ENCODE data around the gene JMJD4. TPM values are rescaled to one million over a fixed set of nuclear protein-coding genes. Genes with fewer than 3 reads are reported as not detected.

Gene JMJD4
- total RNA-seq (2012; rRNA removed), result 39.5 and 43.9 TPM in 2 replicates

GRCh38 chr1:227734856-227735538 lies at the start of gene JMJD4, which contains the start of gene SNAP47:
Gene JMJD4 (minus strand): TSS chr1:227735302. CDS start chr1:227735273, 29 bp downstream.
Gene SNAP47 (plus strand): TSS chr1:227735435. CDS start chr1:227747737, 12,302 bp downstream.
- Histone ChIP-seq H3K4me2 (ENCODE audit: low read length) (peak within 1 kb of the TSS; percentile 98), H3K4me3 (ENCODE audit: low read length) (peak within 1 kb of the TSS; percentile 94), H3K27me3 (ENCODE audit: control insufficient read depth, insufficient read depth, low read length) (no peaks in the 10 kb centered on the region), H3K4me1 (ENCODE audit: control insufficient read depth, insufficient read depth, low read length) (peaks cover 11% of the 10 kb centered on the region), H3K9me3 (replicated peaks; ENCODE audit: low read length) (no peaks in the 10 kb centered on the region), H3K9ac (ENCODE audit: low read depth, low read length) (peak within 1 kb of the TSS; percentile 93), H3K36me3 (ENCODE audit: insufficient read depth, low read length) (peaks cover 20% of the 10 kb centered on the region)

- H3K4me2 ChIP-seq (ENCODE audit: low read length), result no peak overlapping the region
- no peaks in the 10 kb centered on the region for H3K9me3 ChIP-seq (replicated peaks; ENCODE audit: low read length)
- H3K4me1 ChIP-seq (ENCODE audit: control insufficient read depth, insufficient read depth, low read length), result peaks cover 28% of the 10 kb centered on the region
- no peak overlapping the region for H3K4me3 ChIP-seq (ENCODE audit: low read length)
- H3K9ac ChIP-seq (ENCODE audit: low read depth, low read length), result no peak overlapping the region
- peaks cover 14% of the 10 kb centered on the region for H3K27me3 ChIP-seq (ENCODE audit: control insufficient read depth, insufficient read depth, low read length)
- H3K36me3 ChIP-seq (ENCODE audit: insufficient read depth, low read length), result no peaks in the 10 kb centered on the region
Measured at GRCh38 chr1:227782226-227782625, 47.1 kb upstream of the JMJD4 start.

GRCh38 chr1:227781314-227781930 lies 46.3 kb upstream of the JMJD4 start:
- Histone ChIP-seq H3K4me1 (ENCODE audit: control insufficient read depth, insufficient read depth, low read length) (peaks cover 25% of the 10 kb centered on the region), H3K4me3 (ENCODE audit: low read length) (no peak overlapping the region), H3K27me3 (ENCODE audit: control insufficient read depth, insufficient read depth, low read length) (peaks cover 7% of the 10 kb centered on the region), H3K9me3 (replicated peaks; ENCODE audit: low read length) (no peaks in the 10 kb centered on the region), H3K9ac (ENCODE audit: low read depth, low read length) (no peak overlapping the region), H3K36me3 (ENCODE audit: insufficient read depth, low read length) (no peaks in the 10 kb centered on the region), H3K4me2 (ENCODE audit: low read length) (no peak overlapping the region)

- peaks cover 32% of the 10 kb centered on the region for H3K4me1 ChIP-seq (ENCODE audit: control insufficient read depth, insufficient read depth, low read length)
- no peaks in the 10 kb centered on the region for H3K36me3 ChIP-seq (ENCODE audit: insufficient read depth, low read length)
- H3K4me2 ChIP-seq (ENCODE audit: low read length), result no peak overlapping the region
- no peak overlapping the region for H3K9ac ChIP-seq (ENCODE audit: low read depth, low read length)
- H3K27me3 ChIP-seq (ENCODE audit: control insufficient read depth, insufficient read depth, low read length), result no peaks in the 10 kb centered on the region
- no peaks in the 10 kb centered on the region for H3K9me3 ChIP-seq (replicated peaks; ENCODE audit: low read length)
- no peak overlapping the region for H3K4me3 ChIP-seq (ENCODE audit: low read length)
Measured at GRCh38 chr1:227780101-227781044, 45.3 kb upstream of the JMJD4 start.

GRCh38 chr1:227779685-227780084 lies 44.6 kb upstream of the JMJD4 start:
- Histone ChIP-seq H3K9ac (ENCODE audit: low read depth, low read length) (no peak overlapping the region), H3K4me2 (ENCODE audit: low read length) (no peak overlapping the region), H3K4me3 (ENCODE audit: low read length) (no peak overlapping the region), H3K9me3 (replicated peaks; ENCODE audit: low read length) (no peaks in the 10 kb centered on the region), H3K36me3 (ENCODE audit: insufficient read depth, low read length) (no peaks in the 10 kb centered on the region), H3K4me1 (ENCODE audit: control insufficient read depth, insufficient read depth, low read length) (peaks cover 38% of the 10 kb centered on the region), H3K27me3 (ENCODE audit: control insufficient read depth, insufficient read depth, low read length) (no peaks in the 10 kb centered on the region)

GRCh38 chr1:227779021-227779441 lies 43.9 kb upstream of the JMJD4 start:
- Histone ChIP-seq H3K4me3 (ENCODE audit: low read length) (no peak overlapping the region), H3K36me3 (ENCODE audit: insufficient read depth, low read length) (peaks cover 2% of the 10 kb centered on the region), H3K9me3 (replicated peaks; ENCODE audit: low read length) (no peaks in the 10 kb centered on the region), H3K9ac (ENCODE audit: low read depth, low read length) (no peak overlapping the region), H3K4me1 (ENCODE audit: control insufficient read depth, insufficient read depth, low read length) (peaks cover 38% of the 10 kb centered on the region), H3K4me2 (ENCODE audit: low read length) (no peak overlapping the region), H3K27me3 (ENCODE audit: control insufficient read depth, insufficient read depth, low read length) (no peaks in the 10 kb centered on the region)

GRCh38 chr1:227778401-227778947 lies 43.4 kb upstream of the JMJD4 start:
- H3K9me3 ChIP-seq (replicated peaks; ENCODE audit: low read length), result no peaks in the 10 kb centered on the region
- no peak overlapping the region for H3K4me2 ChIP-seq (ENCODE audit: low read length)
- peaks cover 3% of the 10 kb centered on the region for H3K36me3 ChIP-seq (ENCODE audit: insufficient read depth, low read length)
- no peak overlapping the region for H3K4me3 ChIP-seq (ENCODE audit: low read length)
- H3K9ac ChIP-seq (ENCODE audit: low read depth, low read length), result no peak overlapping the region
- peaks cover 38% of the 10 kb centered on the region for H3K4me1 ChIP-seq (ENCODE audit: control insufficient read depth, insufficient read depth, low read length)
- no peaks in the 10 kb centered on the region for H3K27me3 ChIP-seq (ENCODE audit: control insufficient read depth, insufficient read depth, low read length)

- peaks cover 3% of the 10 kb centered on the region for H3K36me3 ChIP-seq (ENCODE audit: insufficient read depth, low read length)
- H3K4me2 ChIP-seq (ENCODE audit: low read length), result no peak overlapping the region
- H3K4me3 ChIP-seq (ENCODE audit: low read length), result no peak overlapping the region
- H3K9ac ChIP-seq (ENCODE audit: low read depth, low read length), result no peak overlapping the region
- no peaks in the 10 kb centered on the region for H3K9me3 ChIP-seq (replicated peaks; ENCODE audit: low read length)
- no peaks in the 10 kb centered on the region for H3K27me3 ChIP-seq (ENCODE audit: control insufficient read depth, insufficient read depth, low read length)
- peaks cover 38% of the 10 kb centered on the region for H3K4me1 ChIP-seq (ENCODE audit: control insufficient read depth, insufficient read depth, low read length)
Measured at GRCh38 chr1:227777646-227778045, 42.5 kb upstream of the JMJD4 start.

GRCh38 chr1:227777156-227777555 lies 42.1 kb upstream of the JMJD4 start:
- H3K4me3 ChIP-seq (ENCODE audit: low read length), result no peak overlapping the region
- peaks cover 38% of the 10 kb centered on the region for H3K4me1 ChIP-seq (ENCODE audit: control insufficient read depth, insufficient read depth, low read length)
- no peaks in the 10 kb centered on the region for H3K9me3 ChIP-seq (replicated peaks; ENCODE audit: low read length)
- no peak overlapping the region for H3K9ac ChIP-seq (ENCODE audit: low read depth, low read length)
- no peaks in the 10 kb centered on the region for H3K27me3 ChIP-seq (ENCODE audit: control insufficient read depth, insufficient read depth, low read length)
- H3K4me2 ChIP-seq (ENCODE audit: low read length), result no peak overlapping the region
- peaks cover 3% of the 10 kb centered on the region for H3K36me3 ChIP-seq (ENCODE audit: insufficient read depth, low read length)

GRCh38 chr1:227776331-227776771 lies 41.2 kb upstream of the JMJD4 start:
- no peak overlapping the region for H3K4me3 ChIP-seq (ENCODE audit: low read length)
- peaks cover 38% of the 10 kb centered on the region for H3K4me1 ChIP-seq (ENCODE audit: control insufficient read depth, insufficient read depth, low read length)
- no peak overlapping the region for H3K9ac ChIP-seq (ENCODE audit: low read depth, low read length)
- H3K4me2 ChIP-seq (ENCODE audit: low read length), result peak overlapping the region; percentile 24
- no peaks in the 10 kb centered on the region for H3K9me3 ChIP-seq (replicated peaks; ENCODE audit: low read length)
- H3K36me3 ChIP-seq (ENCODE audit: insufficient read depth, low read length), result peaks cover 3% of the 10 kb centered on the region
- no peaks in the 10 kb centered on the region for H3K27me3 ChIP-seq (ENCODE audit: control insufficient read depth, insufficient read depth, low read length)

- Histone ChIP-seq H3K9me3 (replicated peaks; ENCODE audit: low read length) (no peaks in the 10 kb centered on the region), H3K9ac (ENCODE audit: low read depth, low read length) (no peak overlapping the region), H3K4me1 (ENCODE audit: control insufficient read depth, insufficient read depth, low read length) (peaks cover 38% of the 10 kb centered on the region), H3K36me3 (ENCODE audit: insufficient read depth, low read length) (peaks cover 5% of the 10 kb centered on the region), H3K4me3 (ENCODE audit: low read length) (no peak overlapping the region), H3K27me3 (ENCODE audit: control insufficient read depth, insufficient read depth, low read length) (no peaks in the 10 kb centered on the region), H3K4me2 (ENCODE audit: low read length) (no peak overlapping the region)
Measured at GRCh38 chr1:227775841-227776240, 40.7 kb upstream of the JMJD4 start.
